A549 (cell line): ENCODE measurements around the gene CRACDL. TPM values are rescaled to one million over a fixed set of nuclear protein-coding genes. Genes with fewer than 3 reads are reported as not detected.

Source experiments
- ATAC-seq, 2 experiments: fragments of 200-7000 bp in 1 of 2; fragments of >200 bp in 1 of 2; cut with Nextera tagmentation in 1 of 2; cut with Tn5 transposase in 1 of 2; 3 replicates each; pipeline versions ENCODE4 v1.8.0 to v1.9.1; 2018 to 2020; ENCODE audit warnings: mild to moderate bottlenecking in 1 of 2, moderate library complexity in 1 of 2
- CTCF ChIA-PET: fragments of 300-600 bp; sonication (Branson Sonifier 250); formaldehyde crosslinking; extraction: SDS; loops from one replicate; lab custom pipeline; 2021; ENCODE audit warnings: antibody characterized with exemption, inconsistent platforms; lab: Yijun Ruan, JAX
- POLR2A ChIA-PET: fragments of 350-600 bp; formaldehyde crosslinking; extraction: SDS; loops from one replicate; lab custom pipeline; 2021; ENCODE audit warnings: antibody characterized with exemption, inconsistent platforms; lab: Yijun Ruan, JAX
- DNase-seq, 2 experiments: peaks; one replicate each; pipeline versions ENCODE4 v3.0.0 to v3.0.0-alpha.2; 2011 to 2016; ENCODE audit warnings: low read depth in 1 of 2, low spot score in 1 of 2
- FAIRE-seq: peaks from 2 replicates; lab custom pipeline; 2011; peaks lifted over from hg19 to GRCh38; lab: Jason Lieb, UNC
- H3K27ac ChIP-seq, 2 experiments: fragments of >200 bp; sonication (Bioruptor Twin); formaldehyde crosslinking; 3 replicates each; pipeline ENCODE4 v1.5.1; 2016 to 2017
- H3K4me1 ChIP-seq: fragments of >200 bp; sonication (Bioruptor Twin); formaldehyde crosslinking; 3 replicates; pipeline ENCODE4 v1.6.1; 2016
- H3K4me2 ChIP-seq: fragments of >200 bp; sonication (Bioruptor Twin); formaldehyde crosslinking; 3 replicates; pipeline ENCODE4 v1.6.1; 2016
- H3K4me3 ChIP-seq: fragments of >200 bp; sonication (Bioruptor Twin); formaldehyde crosslinking; 3 replicates; pipeline ENCODE4 v1.5.1; 2016
- H3K9me3 ChIP-seq: fragments of >200 bp; sonication (Bioruptor Twin); formaldehyde crosslinking; 3 replicates; pipeline ENCODE4 v1.6.1; 2016
- BHLHE40 ChIP-seq: IDR thresholded peaks from 2 replicates; pipeline ENCODE4 v1.6.1; 2012; ENCODE audit warnings: low read depth, low read length, inconsistent platforms
- CBX8 ChIP-seq: fragments of 200-600 bp; sonication (generic); IDR thresholded peaks from 2 replicates; pipeline ENCODE4 v1.6.1; 2016
- CEBPB ChIP-seq, 2 experiments: fragments of >200 bp in 1 of 2; sonication (Bioruptor Twin) in 1 of 2; formaldehyde crosslinking in 1 of 2; IDR thresholded peaks; 2 replicates each; pipeline ENCODE4 v1.6.1; 2012 to 2016
- CHD2 ChIP-seq: fragments of 150-350 bp; IDR thresholded peaks from 2 replicates; pipeline ENCODE4 v1.6.1; 2014; ENCODE audit warnings: low read length; ENCODE audit not compliant: partially characterized antibody
- EHMT2 ChIP-seq: fragments of 200-600 bp; sonication (generic); IDR thresholded peaks from 2 replicates; pipeline ENCODE4 v1.6.1; 2016; ENCODE audit warnings: antibody characterized with exemption, low read depth, mild to moderate bottlenecking, moderate library complexity
- ELK1 ChIP-seq: fragments of 150-350 bp; IDR thresholded peaks from 2 replicates; pipeline ENCODE4 v1.6.1; 2014; ENCODE audit warnings: low read depth, mild to moderate bottlenecking, low read length
- ESRRA ChIP-seq: fragments of 150-350 bp; IDR thresholded peaks from 2 replicates; pipeline ENCODE4 v1.6.1; 2014; ENCODE audit warnings: mild to moderate bottlenecking, low read length, borderline replicate concordance
- FOSB ChIP-seq: fragments of 250-450 bp; sonication (Bioruptor Pico); IDR thresholded peaks from 2 replicates; pipeline ENCODE4 v1.5.0; 2020; ENCODE audit warnings: mild to moderate bottlenecking, moderate library complexity
- FOSL2 ChIP-seq, 2 experiments: fragments of 450-650 bp in 1 of 2; fragments of >200 bp in 1 of 2; sonication (Bioruptor Twin) in 1 of 2; formaldehyde crosslinking; IDR thresholded peaks; 2 replicates each; pipeline versions ENCODE4 v1.5.0 to v1.6.1; 2016 to 2020; ENCODE audit warnings: mild to moderate bottlenecking in 1 of 2, moderate library complexity in 1 of 2
- FOXS1 ChIP-seq: fragments of 250-450 bp; sonication (Bioruptor Pico); IDR thresholded peaks from 2 replicates; pipeline ENCODE4 v1.5.0; 2020; ENCODE audit warnings: mild to moderate bottlenecking, moderate library complexity
- HDAC2 ChIP-seq: fragments of 200-600 bp; sonication (generic); IDR thresholded peaks from 2 replicates; pipeline ENCODE4 v1.6.1; 2016
- HEYL ChIP-seq: fragments of 250-450 bp; sonication (Bioruptor Pico); IDR thresholded peaks from 2 replicates; pipeline ENCODE4 v1.8.0; 2021; ENCODE audit warnings: mild to moderate bottlenecking, moderate library complexity
- HOXB13 ChIP-seq: fragments of 250-450 bp; sonication (Bioruptor Pico); IDR thresholded peaks from 2 replicates; pipeline ENCODE4 v1.5.0; 2020; ENCODE audit warnings: low read depth, mild to moderate bottlenecking, moderate library complexity
- JUNB ChIP-seq: fragments of >200 bp; sonication (Bioruptor Twin); formaldehyde crosslinking; IDR thresholded peaks from 2 replicates; pipeline ENCODE4 v1.6.1; 2016
- MAFK ChIP-seq: fragments of 450-650 bp; IDR thresholded peaks from 2 replicates; pipeline ENCODE4 v1.6.1; 2014; ENCODE audit not compliant: partially characterized antibody
- MAZ ChIP-seq: fragments of 150-350 bp; IDR thresholded peaks from 2 replicates; pipeline ENCODE4 v1.6.1; 2014; ENCODE audit warnings: antibody characterized with exemption, low read depth, low read length, borderline replicate concordance
- MYC ChIP-seq: IDR thresholded peaks from 2 replicates; pipeline ENCODE4 v1.6.1; 2012; ENCODE audit warnings: mild to moderate bottlenecking, inconsistent platforms, low read length, improper control_type of control experiment, borderline replicate concordance
- NPAS2 ChIP-seq: fragments of 250-450 bp; sonication (Bioruptor Pico); IDR thresholded peaks from 2 replicates; pipeline ENCODE4 v1.8.0; 2022; ENCODE audit warnings: mild to moderate bottlenecking, moderate library complexity, borderline replicate concordance
- POLR2AphosphoS2 ChIP-seq: conservative IDR thresholded peaks from 2 replicates; pipeline ENCODE4 v1.6.1; 2012; ENCODE audit warnings: low read length, improper control_type of control experiment, inconsistent platforms
- RARB ChIP-seq: fragments of 250-450 bp; sonication (Bioruptor Pico); IDR thresholded peaks from 2 replicates; pipeline ENCODE4 v1.8.0; 2021; ENCODE audit warnings: mild to moderate bottlenecking, moderate library complexity
- RCOR1 ChIP-seq: fragments of 150-350 bp; IDR thresholded peaks from 2 replicates; pipeline ENCODE4 v1.6.1; 2014; ENCODE audit warnings: antibody characterized with exemption, low read length, low read depth
- REST ChIP-seq: fragments of 200-600 bp; sonication (generic); IDR thresholded peaks from 2 replicates; pipeline ENCODE4 v1.6.1; 2016; ENCODE audit warnings: antibody characterized with exemption, mild to moderate bottlenecking, moderate library complexity
- RFX5 ChIP-seq: fragments of 450-650 bp; IDR thresholded peaks from 2 replicates; pipeline ENCODE4 v1.7.1; 2014; ENCODE audit warnings: antibody characterized with exemption, mild to moderate bottlenecking, moderate library complexity
- RNF2 ChIP-seq: fragments of 200-600 bp; sonication (generic); IDR thresholded peaks from 2 replicates; pipeline ENCODE4 v1.6.1; 2016; ENCODE audit warnings: low read depth, mild to moderate bottlenecking, antibody characterized with exemption, moderate library complexity, borderline replicate concordance
- SREBF2 ChIP-seq: fragments of 450-650 bp; IDR thresholded peaks from 2 replicates; pipeline ENCODE4 v1.6.1; 2014; ENCODE audit warnings: mild to moderate bottlenecking, moderate library complexity
- ZC3H11A ChIP-seq: fragments of 450-650 bp; IDR thresholded peaks from 2 replicates; pipeline ENCODE4 v1.6.1; 2014; ENCODE audit warnings: antibody characterized with exemption, mild to moderate bottlenecking
- ZNF302 ChIP-seq: fragments of 250-450 bp; sonication (Bioruptor Pico); IDR thresholded peaks from 2 replicates; pipeline ENCODE4 v1.9.0; 2021; ENCODE audit warnings: inconsistent platforms, mild to moderate bottlenecking, moderate library complexity
- ZSCAN20 ChIP-seq: fragments of 250-450 bp; sonication (Bioruptor Pico); IDR thresholded peaks from 2 replicates; pipeline ENCODE4 v1.8.0; 2022; ENCODE audit warnings: mild to moderate bottlenecking, moderate library complexity
- WGBS: methylation state at CpG from one replicate; pipeline ENCODE4 v1.1.6; 2017; ENCODE audit errors: missing lambda C conversion rate; 5-methylcytosine and 5-hydroxymethylcytosine counted together
- polyA plus RNA-seq, 4 experiments: library from polyadenylated mRNA; depleted of rRNA in 3 of 4; stranded (reverse); fragments of >200 nt; fragmentation: RNase III in 1 of 4; extraction: RNeasy Plus Mini Kit Qiagen cat#74134 plus additional on column Dnase treatment in 1 of 4; gene quantifications; 2 replicates in 3 of 4; 3 replicates in 1 of 4; pipeline ENCODE4 v1.2.3, GENCODE V29; 2011 to 2017

CRACDL gene
- polyA plus RNA-seq, 2 of the 4 experiments (the other 2 are of a cell fraction) = 0.21 to 0.36 TPM

- H3K27ac ChIP-seq = no peak overlapping the region
- WGBS = 52% methylated on average over 4 of the region's 4 CpGs
- ChIA-PET CTCF (no interaction called here), POLR2A (no interaction called here)
- no peaks in the 10 kb centered on the region for H3K9me3 ChIP-seq
- no peak overlapping the region for H3K4me2 ChIP-seq
- no peak for ATAC-seq
- no peak for DNase-seq
- no peak overlapping the region for H3K4me3 ChIP-seq
- no peak for FAIRE-seq
- TF ChIP-seq EHMT2 = no peak
- TF ChIP-seq, all 56 proteins: peak for 0
- H3K4me1 ChIP-seq = no peaks in the 10 kb centered on the region
Measured at GRCh38 chr2:98875746-98876145, 60.3 kb downstream of the CRACDL start.

GRCh38 chr2:98875081-98875728, 60.8 kb downstream of the CRACDL start:
- DNase-seq (no peak), ATAC-seq (no peak), FAIRE-seq (no peak)
- Histone ChIP-seq H3K9me3 (no peaks in the 10 kb centered on the region), H3K4me3 (no peak overlapping the region), H3K4me1 (no peaks in the 10 kb centered on the region), H3K27ac (no peak overlapping the region), H3K4me2 (no peak overlapping the region)
- CTCF ChIA-PET = no interaction called here
- 77% methylated on average over 14 of the region's 14 CpGs for WGBS
- POLR2A ChIA-PET = no interaction called here
- TF ChIP-seq ZC3H11A (no peak), FOXS1 (CRISPR knock-in tag) (no peak), CEBPB (IDR thresholded peaks at IDR 0.05) (no peak), RARB (CRISPR knock-in tag) (no peak), ZSCAN20 (no peak), REST (no peak), BHLHE40 (no peak), EHMT2 (no peak), RCOR1 (no peak), ELK1 (no peak), FOSB (CRISPR knock-in tag) (no peak), MYC (no peak)

- no peak for ATAC-seq
- DNase-seq = no peak
- TF ChIP-seq RARB (CRISPR knock-in tag) = no peak
- no peak for TF ChIP-seq POLR2AphosphoS2
- TF ChIP-seq NPAS2 = no peak
- TF ChIP-seq MAFK = no peak
- TF ChIP-seq BHLHE40 = no peak
- no peak for TF ChIP-seq ESRRA
- no peak for TF ChIP-seq HDAC2
- no peak for TF ChIP-seq CEBPB (IDR thresholded peaks at IDR 0.05)
- no peak for TF ChIP-seq MAZ
- no peak for TF ChIP-seq ZC3H11A
- TF ChIP-seq FOSL2 (IDR thresholded peaks at IDR 0.05) = no peak
- TF ChIP-seq FOSL2 (CRISPR knock-in tag; IDR thresholded peaks at IDR 0.05) = no peak
- no peak for TF ChIP-seq RNF2
- TF ChIP-seq SREBF2 = no peak
- TF ChIP-seq CHD2 = no peak
- no peak for TF ChIP-seq HEYL (CRISPR knock-in tag)
- no peak for TF ChIP-seq RFX5
- no peak for TF ChIP-seq JUNB
- no peak for TF ChIP-seq HOXB13 (CRISPR knock-in tag)
- TF ChIP-seq ZNF302 (CRISPR knock-in tag) = no peak
- TF ChIP-seq CBX8 = no peak
- TF ChIP-seq, all 56 proteins: peak for 0
- Histone ChIP-seq H3K27ac (no peak overlapping the region), H3K4me1 (peaks cover under 1% of the 10 kb centered on the region; the same call in 1 of the 3 replicates), H3K4me3 (no peak overlapping the region), H3K9me3 (no peaks in the 10 kb centered on the region), H3K4me2 (no peak overlapping the region)
- no peak for FAIRE-seq
- 73% methylated on average over 11 of the region's 11 CpGs for WGBS
- ChIA-PET CTCF (interaction anchor here (0.6 kb wide), 1 partner anchor 169 kb away, joined by 3 read pairs; no protein-coding TSS in a partner anchor), POLR2A (no interaction called here)
Measured at GRCh38 chr2:98874186-98874689, 61.8 kb downstream of the CRACDL start.
